AG04450 (cell line): ENCODE measurements around the gene PTPRD. TPM values are rescaled to one million over a fixed set of nuclear protein-coding genes. Genes with fewer than 3 reads are reported as not detected.

Experiments used
- CTCF ChIA-PET: fragments of 300-600, 350-600 bp; formaldehyde crosslinking; extraction: SDS; loops from one replicate; lab custom pipeline; 2022; ENCODE audit warnings: antibody characterized with exemption, inconsistent platforms; lab: Charles Lee
- POLR2A ChIA-PET: fragments of 350-600 bp; formaldehyde crosslinking; extraction: SDS; loops from one replicate; lab custom pipeline; 2021; ENCODE audit warnings: antibody characterized with exemption, inconsistent platforms; lab: Yijun Ruan, JAX
- DNase-seq: peaks from one replicate; pipeline ENCODE4 v3.0.0-alpha.2; 2011; ENCODE audit warnings: low read depth, low spot score
- H3K27ac ChIP-seq: one replicate; pipeline ENCODE4 v1.5.1; 2012; ENCODE audit warnings: low read depth, low read length, control low read depth
- H3K27me3 ChIP-seq: one replicate; pipeline ENCODE4 v1.6.0; 2012; ENCODE audit warnings: low read length; ENCODE audit not compliant: control insufficient read depth, insufficient read depth
- H3K4me3 ChIP-seq: 2 replicates; pipeline ENCODE4 v1.5.1; 2011; ENCODE audit warnings: mild to moderate bottlenecking, low read depth, low read length, control low read depth
- H3K9me3 ChIP-seq: 2 replicates; pipeline ENCODE4 v1.5.1; 2012; ENCODE audit warnings: low read length; ENCODE audit not compliant: control insufficient read depth, insufficient read depth
- CTCF ChIP-seq: IDR thresholded peaks from 2 replicates; pipeline ENCODE4 v1.5.1; 2011; ENCODE audit warnings: low read depth, low read length, control low read depth, inconsistent platforms
- polyA plus RNA-seq: library from polyadenylated mRNA; depleted of rRNA; stranded (reverse); fragments of >200 nt; gene quantifications from 2 replicates; pipeline ENCODE4 v1.2.3, GENCODE V29; 2011

Gene PTPRD
- polyA plus RNA-seq, 1 experiment: 0.19 TPM

GRCh38 chr9:10112070-10112469, 500.7 kb downstream of the PTPRD start:
- CTCF ChIA-PET: no interaction called here
- Histone ChIP-seq H3K27ac (no peak overlapping the region), H3K9me3 (no peaks in the 10 kb centered on the region), H3K27me3 (no peaks in the 10 kb centered on the region), H3K4me3 (no peak overlapping the region)
- TF ChIP-seq CTCF: no peak
- DNase-seq: no peak
- POLR2A ChIA-PET: no interaction called here

DNA sequence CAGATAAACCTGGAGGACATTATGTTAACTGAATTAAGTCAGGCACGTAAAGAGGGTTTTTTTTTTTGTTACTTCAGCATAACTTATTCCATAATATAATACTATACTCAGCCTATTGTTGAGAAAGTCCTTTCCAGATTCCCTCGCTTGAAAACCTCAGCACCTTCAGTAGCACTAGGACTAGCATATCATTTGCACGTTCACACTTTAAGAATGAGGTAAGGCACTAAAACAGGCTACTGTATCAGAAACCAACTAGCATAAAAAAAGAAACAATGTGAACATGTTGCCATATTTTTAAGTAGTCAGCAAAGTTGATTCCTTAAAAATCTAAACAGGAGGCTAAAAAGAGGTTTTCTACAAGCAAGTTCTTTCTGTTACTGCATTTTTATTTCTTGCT, 504.0 kb downstream of the PTPRD start:
- no peaks in the 10 kb centered on the region for H3K9me3 ChIP-seq
- CTCF ChIA-PET: no interaction called here
- no peaks in the 10 kb centered on the region for H3K27me3 ChIP-seq
- DNase-seq: no peak
- H3K27ac ChIP-seq: no peak overlapping the region
- no peak for TF ChIP-seq CTCF
- POLR2A ChIA-PET: no interaction called here
- H3K4me3 ChIP-seq: no peak overlapping the region

GRCh38 chr9:10104774-10105173, 508.0 kb downstream of the PTPRD start:
- Histone ChIP-seq H3K9me3 (no peaks in the 10 kb centered on the region), H3K27me3 (no peaks in the 10 kb centered on the region), H3K27ac (no peak overlapping the region), H3K4me3 (no peak overlapping the region)
- TF ChIP-seq CTCF: no peak
- CTCF ChIA-PET: no interaction called here
- POLR2A ChIA-PET: no interaction called here
- no peak for DNase-seq

DNA sequence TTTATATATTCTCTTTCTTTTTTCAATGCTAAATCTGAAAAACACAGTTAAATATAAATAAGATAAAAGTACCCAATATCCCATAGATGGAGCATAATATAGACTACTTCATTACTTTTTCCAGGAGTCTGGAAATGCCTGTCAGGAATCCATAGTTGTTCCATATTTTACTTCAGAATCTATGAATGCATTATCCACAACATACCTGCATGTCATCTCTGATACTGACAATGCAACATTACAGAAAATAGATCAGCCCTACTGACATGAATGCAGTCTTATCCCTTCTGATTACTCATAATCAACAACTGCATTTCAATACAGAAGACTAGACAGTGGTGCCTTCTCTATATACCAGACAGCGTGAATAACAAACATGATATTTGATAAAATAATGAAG, 517.6 kb downstream of the PTPRD start:
- no peaks in the 10 kb centered on the region for H3K27me3 ChIP-seq

GRCh38 chr9:10094563-10094962, 518.2 kb downstream of the PTPRD start:
- Histone ChIP-seq H3K27ac (no peak overlapping the region), H3K27me3 (no peaks in the 10 kb centered on the region), H3K9me3 (no peaks in the 10 kb centered on the region), H3K4me3 (no peak overlapping the region)
- DNase-seq: no peak
- ChIA-PET POLR2A (no interaction called here), CTCF (no interaction called here)
- no peak for TF ChIP-seq CTCF

More for the DNA sequence above, 517.6 kb downstream of the PTPRD start:
- POLR2A ChIA-PET: no interaction called here
- CTCF ChIA-PET: no interaction called here
- TF ChIP-seq CTCF: no peak
- Histone ChIP-seq H3K27ac (no peak overlapping the region), H3K9me3 (no peaks in the 10 kb centered on the region), H3K4me3 (no peak overlapping the region)
- DNase-seq: no peak
